GM10847 (cell line): Measurements from ENCODE around the gene TDRD6.

Experiments
- POLR2A ChIP-seq: IDR thresholded peaks from 2 replicates; pipeline ENCODE4 v1.6.1; 2011; ENCODE audit not compliant: insufficient read length; ENCODE audit errors: extremely low read depth

Gene TDRD6

DNA sequence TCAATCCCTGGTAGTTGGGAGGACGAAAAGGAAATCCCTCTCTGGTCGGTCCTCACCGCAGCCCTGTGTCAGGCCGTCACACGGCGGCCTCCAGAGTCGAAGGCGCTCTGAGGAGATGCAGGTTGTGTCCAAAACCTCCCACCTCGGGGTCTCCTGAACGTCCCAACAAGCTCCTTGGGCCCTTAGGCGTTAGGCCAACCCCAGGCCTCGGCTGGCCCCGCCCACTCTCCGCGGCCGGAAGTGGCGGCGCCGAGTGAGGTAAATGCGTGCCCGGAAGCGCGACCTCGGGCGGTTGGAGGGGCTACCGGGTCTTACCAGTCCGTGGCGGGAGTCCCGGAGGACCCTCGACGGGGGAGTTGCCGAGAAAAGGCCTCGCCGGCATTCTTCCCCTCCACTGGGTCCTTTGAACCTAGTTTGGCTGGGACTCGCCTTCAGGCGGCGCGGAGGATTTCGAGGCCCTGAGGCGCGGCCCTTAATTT is at the start of gene TDRD6:
TSS of gene TDRD6 (plus strand) at position 267 of the 479 bp plus-strand sequence. CDS start 244 bp downstream, outside the sequence.
- no peak for TF ChIP-seq POLR2A

DNA sequence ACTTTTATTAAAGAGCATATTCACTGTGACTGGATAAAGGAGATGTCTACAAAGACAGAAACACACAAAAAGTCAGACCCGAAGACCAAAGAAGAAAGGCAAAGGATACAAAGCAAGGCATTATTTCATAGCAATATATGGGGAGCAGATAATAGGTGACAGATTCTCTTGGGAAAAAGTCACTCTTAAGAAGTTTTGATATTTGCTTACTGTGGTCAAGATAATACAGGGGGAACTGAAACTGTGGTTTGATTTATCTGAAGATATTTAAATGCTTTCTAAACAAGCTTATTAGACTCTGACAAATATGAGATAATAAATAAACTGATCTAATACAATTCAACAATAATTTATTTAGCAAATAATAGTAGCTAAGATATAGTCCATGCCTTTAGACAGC is 49.8 kb upstream of the TDRD6 start:
- TF ChIP-seq POLR2A: no peak

DNA sequence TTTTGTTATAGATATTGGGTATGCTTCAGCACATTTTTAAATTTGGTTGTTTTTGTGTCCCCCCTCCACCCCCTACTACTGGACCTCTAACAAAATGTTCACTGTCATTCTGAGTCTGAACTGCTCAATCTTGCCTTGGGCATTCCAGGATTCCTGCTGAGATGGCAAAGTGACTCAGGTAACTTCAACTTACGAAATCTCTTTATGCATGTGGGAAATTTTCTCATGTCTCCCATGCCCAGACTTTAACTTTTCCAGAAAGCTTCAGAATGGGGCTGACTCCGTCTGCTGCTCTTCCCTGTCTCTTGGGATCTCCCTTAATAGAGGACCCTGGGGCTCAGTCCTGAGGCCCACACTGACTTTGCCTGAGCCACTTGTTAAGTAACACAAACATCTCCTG is 49.0 kb upstream of the TDRD6 start:
- TF ChIP-seq POLR2A: no peak

GRCh38 chr6:46642928-46643751 is 44.5 kb upstream of the TDRD6 start:
- no peak for TF ChIP-seq POLR2A

GRCh38 chr6:46645265-46645664 is 42.4 kb upstream of the TDRD6 start:
- TF ChIP-seq POLR2A: no peak

- TF ChIP-seq POLR2A: no peak
Measured at GRCh38 chr6:46648869-46649492, 38.7 kb upstream of the TDRD6 start.

GRCh38 chr6:46651006-46651405 is 36.7 kb upstream of the TDRD6 start:
- no peak for TF ChIP-seq POLR2A

- TF ChIP-seq POLR2A: no peak
Measured at GRCh38 chr6:46651816-46652215, 35.9 kb upstream of the TDRD6 start.

GRCh38 chr6:46652232-46652602 is 35.5 kb upstream of the TDRD6 start:
- no peak for TF ChIP-seq POLR2A

DNA sequence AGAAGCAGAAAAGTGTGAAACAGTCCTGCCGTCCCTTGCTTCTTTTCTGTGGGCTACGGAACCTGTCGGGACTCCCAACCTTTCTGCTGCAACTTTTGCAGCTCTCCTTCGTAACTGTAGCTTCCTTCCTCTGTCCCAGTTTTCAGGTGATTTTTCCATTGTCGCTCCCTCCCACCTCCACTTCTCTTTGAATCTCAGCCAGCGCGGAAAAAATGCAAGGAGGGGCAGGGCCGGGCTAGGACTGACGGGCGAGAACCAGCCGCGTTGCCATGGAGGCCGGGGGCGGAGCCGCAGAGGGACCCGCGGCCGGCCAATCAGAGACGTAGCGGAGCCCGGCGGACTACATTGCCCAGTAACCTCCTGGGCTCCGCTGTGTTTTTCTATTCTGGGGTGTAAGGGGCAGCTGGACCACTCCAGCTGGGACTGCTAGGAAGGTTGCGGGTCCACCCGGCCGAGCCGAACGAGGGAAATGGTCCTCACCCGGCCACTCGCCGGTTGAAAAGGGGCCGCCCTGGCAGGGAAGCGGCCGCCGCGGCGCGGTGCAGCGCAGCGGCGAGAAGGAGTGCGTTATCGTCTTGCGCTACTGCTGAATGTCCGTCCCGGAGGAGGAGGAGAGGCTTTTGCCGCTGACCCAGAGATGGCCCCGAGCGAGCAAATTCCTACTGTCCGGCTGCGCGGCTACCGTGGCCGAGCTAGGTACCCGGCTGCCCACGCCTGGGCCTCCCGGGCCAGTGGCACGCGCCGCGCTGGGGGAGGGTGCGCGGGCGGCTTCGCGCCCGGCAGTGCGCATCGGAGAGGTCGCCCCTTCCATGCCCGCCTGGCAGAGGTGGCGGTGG is 34.9 kb upstream of the TDRD6 start, which contains the start of the genes CYP39A1 and SLC25A27:
TSS of gene CYP39A1 (minus strand) at position 216 of the 836 bp plus-strand sequence. CDS start 236 bp downstream, outside the sequence.
TSS of gene SLC25A27 (plus strand) at position 373 of the 836 bp plus-strand sequence. CDS start at position 591, 218 bp downstream.
- TF ChIP-seq POLR2A: no peak

- no peak for TF ChIP-seq POLR2A
Measured at GRCh38 chr6:46653439-46654195, 34.1 kb upstream of the TDRD6 start.

- no peak for TF ChIP-seq POLR2A
Measured at GRCh38 chr6:46655803-46656202, 31.9 kb upstream of the TDRD6 start.

DNA sequence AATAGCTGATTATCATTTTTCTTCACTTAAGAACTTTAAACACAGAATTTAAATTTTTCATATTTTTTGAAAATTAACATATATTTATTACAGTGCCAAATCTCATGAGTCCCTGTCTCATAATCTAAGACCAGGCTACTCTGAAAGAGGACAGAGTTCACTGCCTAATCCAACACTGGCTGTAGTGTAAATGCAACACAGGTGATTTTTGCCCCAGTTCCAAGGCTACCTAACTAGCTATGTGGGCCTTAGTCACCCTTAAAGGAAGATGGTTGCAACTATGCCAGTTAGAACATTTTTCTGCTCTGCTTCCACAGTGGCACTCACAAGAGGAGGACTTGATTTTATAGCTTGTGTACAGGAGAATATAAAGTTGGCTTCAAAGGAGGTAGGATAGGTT is 30.0 kb upstream of the TDRD6 start:
- TF ChIP-seq POLR2A: no peak

DNA sequence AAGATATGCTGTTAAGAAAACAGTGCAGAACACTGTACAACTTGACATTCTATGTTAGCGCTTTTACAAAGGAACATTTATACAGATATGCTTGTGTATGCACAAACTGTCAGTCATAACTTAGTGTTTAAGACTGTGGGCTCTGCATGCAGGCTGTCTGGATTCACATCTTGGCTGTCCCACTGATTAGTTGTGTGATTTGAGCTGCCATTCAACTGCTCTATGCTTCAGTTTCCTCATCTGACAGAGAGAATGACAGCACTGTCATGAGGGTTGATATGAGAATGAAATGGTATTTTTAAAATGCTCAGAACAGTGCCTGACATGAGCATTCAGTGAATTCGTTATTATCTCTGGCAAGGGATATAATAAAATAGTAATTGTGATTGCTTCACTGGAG is 26.2 kb upstream of the TDRD6 start:
- TF ChIP-seq POLR2A: no peak

DNA sequence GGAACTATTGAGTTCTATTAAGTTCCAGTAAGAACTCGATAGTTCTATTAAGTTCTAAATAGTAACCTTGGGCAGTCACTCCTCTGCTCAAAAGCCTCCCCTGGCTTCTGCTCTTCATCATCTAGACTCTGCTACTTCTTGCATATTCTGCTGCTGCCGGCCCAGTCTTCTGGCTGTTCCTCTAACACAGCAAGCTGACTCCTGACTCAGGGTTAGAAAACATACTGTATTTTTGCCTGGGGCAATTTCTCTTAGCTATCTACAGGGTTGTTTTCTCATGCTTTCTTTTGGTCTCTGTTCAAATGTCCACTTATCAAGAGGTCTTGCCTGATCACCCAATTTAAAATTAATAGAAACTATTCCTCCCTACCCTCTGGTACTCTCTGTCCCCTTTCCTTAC is 20.3 kb upstream of the TDRD6 start:
- TF ChIP-seq POLR2A: no peak
